ENCODE data around the gene RSU1.

DNA sequence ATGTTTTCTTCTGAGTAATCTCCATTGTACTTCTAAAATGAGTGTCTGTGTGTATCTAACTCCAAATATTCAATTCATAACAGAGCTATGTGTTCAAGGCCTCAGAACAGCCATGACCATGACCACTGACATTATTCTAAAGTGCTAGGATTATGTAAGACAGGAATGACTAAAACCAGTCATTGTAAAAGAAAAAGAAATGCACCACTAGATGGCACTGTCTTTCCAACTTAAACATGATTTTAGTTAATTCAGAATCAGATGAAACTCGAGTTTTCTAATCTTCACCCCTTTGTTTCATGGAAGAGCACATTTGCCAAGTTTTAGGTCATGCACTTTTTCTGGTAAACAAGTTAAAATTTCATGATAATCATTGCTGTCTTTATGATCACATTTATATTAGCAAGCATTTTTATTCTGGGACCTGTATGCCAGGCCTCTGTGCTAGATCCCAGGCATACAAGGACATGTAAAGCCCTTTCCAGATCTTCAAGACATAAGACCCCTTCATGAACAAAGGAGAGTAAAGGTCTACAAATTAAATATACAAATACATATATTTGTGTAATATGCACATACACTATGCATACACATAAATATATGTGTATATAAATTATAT lies 26.1 kb upstream of the RSU1 start:
- TF ChIP-seq, protein P1, sequence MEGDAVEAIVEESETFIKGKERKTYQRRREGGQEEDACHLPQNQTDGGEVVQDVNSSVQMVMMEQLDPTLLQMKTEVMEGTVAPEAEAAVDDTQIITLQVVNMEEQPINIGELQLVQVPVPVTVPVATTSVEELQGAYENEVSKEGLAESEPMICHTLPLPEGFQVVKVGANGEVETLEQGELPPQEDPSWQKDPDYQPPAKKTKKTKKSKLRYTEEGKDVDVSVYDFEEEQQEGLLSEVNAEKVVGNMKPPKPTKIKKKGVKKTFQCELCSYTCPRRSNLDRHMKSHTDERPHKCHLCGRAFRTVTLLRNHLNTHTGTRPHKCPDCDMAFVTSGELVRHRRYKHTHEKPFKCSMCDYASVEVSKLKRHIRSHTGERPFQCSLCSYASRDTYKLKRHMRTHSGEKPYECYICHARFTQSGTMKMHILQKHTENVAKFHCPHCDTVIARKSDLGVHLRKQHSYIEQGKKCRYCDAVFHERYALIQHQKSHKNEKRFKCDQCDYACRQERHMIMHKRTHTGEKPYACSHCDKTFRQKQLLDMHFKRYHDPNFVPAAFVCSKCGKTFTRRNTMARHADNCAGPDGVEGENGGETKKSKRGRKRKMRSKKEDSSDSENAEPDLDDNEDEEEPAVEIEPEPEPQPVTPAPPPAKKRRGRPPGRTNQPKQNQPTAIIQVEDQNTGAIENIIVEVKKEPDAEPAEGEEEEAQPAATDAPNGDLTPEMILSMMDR (IDR thresholded peaks at IDR 0.05 in 2 of 3, conservative IDR thresholded peaks at IDR 0.05 in 1 of 3; ENCODE audit: borderline replicate concordance in 1 of 3, insufficient read depth in 1 of 3, low read depth in 2 of 3, low read length in 2 of 3) = peak; percentile 23 to 74 (median 72); a peak in 4 of 6 replicates
- TF ChIP-seq EGR1 (IDR thresholded peaks at IDR 0.05; ENCODE audit: low read depth) (no peak), POLR2AphosphoS5 (IDR thresholded peaks at IDR 0.05; ENCODE audit: low read depth, low read length) (no peak), ZFX (IDR thresholded peaks at IDR 0.05) (no peak), RAD21 (IDR thresholded peaks at IDR 0.05; ENCODE audit: low read depth) (peak; percentile 82)
- TF ChIP-seq, protein P2, sequence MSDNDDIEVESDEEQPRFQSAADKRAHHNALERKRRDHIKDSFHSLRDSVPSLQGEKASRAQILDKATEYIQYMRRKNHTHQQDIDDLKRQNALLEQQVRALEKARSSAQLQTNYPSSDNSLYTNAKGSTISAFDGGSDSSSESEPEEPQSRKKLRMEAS (IDR thresholded peaks at IDR 0.05) = no peak
